GM19193 (cell line): ENCODE data around the gene CD82.

Source experiments
- POLR2A ChIP-seq: IDR thresholded peaks from 4 replicates; pipeline ENCODE4 v1.6.1; 2011; ENCODE audit not compliant: insufficient read depth, insufficient read length; ENCODE audit errors: extremely low read depth

Gene CD82

GRCh38 chr11:44657836-44658505 lies 92.5 kb downstream of the CD82 start:
- TF ChIP-seq POLR2A, result no peak

DNA sequence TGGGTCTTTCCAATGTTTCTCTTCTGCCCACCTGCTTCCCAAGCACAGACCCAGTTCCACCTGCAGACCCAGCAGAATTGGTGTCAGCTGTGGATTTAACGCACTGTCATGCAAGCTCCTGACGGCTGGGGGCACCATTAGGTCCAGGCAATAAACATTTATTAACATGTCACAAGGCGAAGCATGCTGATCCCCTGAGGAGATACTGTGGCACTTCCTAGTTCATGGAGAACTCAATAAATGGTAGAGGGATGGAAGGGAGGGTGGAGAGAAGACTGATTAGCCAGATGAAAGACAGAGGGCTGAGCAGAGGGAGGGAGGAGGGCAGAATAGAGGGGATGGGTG lies 93.0 kb downstream of the CD82 start:
- TF ChIP-seq POLR2A, result no peak

GRCh38 chr11:44659641-44660040 lies 94.2 kb downstream of the CD82 start:
- no peak for TF ChIP-seq POLR2A

DNA sequence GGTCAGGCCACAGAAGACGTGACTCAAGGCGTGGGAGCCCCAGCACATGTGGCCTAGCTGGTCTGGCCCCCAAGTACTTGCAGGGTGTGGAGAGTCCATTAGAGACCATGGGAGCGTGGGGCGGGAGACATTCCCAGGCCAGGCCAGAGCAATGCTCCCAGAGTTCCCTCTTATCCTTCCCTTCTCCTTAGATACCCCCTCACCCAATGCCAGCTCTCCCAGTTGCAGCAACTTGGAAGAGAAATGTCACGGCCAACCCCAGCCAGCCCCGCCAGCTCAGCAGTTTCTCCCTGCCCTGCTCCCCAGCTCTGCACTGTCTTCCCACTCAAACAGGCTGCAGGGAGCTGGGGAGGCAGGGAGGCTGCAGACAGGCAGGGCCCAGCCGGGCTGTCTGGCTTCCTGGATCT lies 95.9 kb downstream of the CD82 start:
- TF ChIP-seq POLR2A, result no peak
